ENCODE data around the gene TBL3. TPM values are rescaled to one million over a fixed set of nuclear protein-coding genes. Genes with fewer than 3 reads are reported as not detected.

The TBL3 gene
- total RNA-seq, 4 donors from 2014 or later = 49.2 to 73.5 (median 57.2) TPM

- Histone ChIP-seq H3K9me3 (no peaks in the 10 kb centered on the region), H3K27me3 (peaks cover 30% of the 10 kb centered on the region), H3K4me1 (peaks cover 54% of the 10 kb centered on the region), H3K36me3 (peaks cover 46% of the 10 kb centered on the region), H3K27ac (no peak overlapping the region), H3K4me3 (no peak overlapping the region)
- TF ChIP-seq POLR2A (IDR thresholded peaks at IDR 0.05) (no peak), POLR2AphosphoS5 (IDR thresholded peaks at IDR 0.05) (no peak), EP300 (IDR thresholded peaks at IDR 0.05) (no peak)
- TF ChIP-seq, protein P1, sequence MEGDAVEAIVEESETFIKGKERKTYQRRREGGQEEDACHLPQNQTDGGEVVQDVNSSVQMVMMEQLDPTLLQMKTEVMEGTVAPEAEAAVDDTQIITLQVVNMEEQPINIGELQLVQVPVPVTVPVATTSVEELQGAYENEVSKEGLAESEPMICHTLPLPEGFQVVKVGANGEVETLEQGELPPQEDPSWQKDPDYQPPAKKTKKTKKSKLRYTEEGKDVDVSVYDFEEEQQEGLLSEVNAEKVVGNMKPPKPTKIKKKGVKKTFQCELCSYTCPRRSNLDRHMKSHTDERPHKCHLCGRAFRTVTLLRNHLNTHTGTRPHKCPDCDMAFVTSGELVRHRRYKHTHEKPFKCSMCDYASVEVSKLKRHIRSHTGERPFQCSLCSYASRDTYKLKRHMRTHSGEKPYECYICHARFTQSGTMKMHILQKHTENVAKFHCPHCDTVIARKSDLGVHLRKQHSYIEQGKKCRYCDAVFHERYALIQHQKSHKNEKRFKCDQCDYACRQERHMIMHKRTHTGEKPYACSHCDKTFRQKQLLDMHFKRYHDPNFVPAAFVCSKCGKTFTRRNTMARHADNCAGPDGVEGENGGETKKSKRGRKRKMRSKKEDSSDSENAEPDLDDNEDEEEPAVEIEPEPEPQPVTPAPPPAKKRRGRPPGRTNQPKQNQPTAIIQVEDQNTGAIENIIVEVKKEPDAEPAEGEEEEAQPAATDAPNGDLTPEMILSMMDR (IDR thresholded peaks at IDR 0.05) = no peak
- WGBS = 86% methylated on average over 7 of the region's 33 CpGs
- no peak for DNase-seq (ENCODE audit: low spot score in 2 of 2)
Observed at GRCh38 chr16:1976951-1977874, 5.4 kb downstream of the TBL3 start.

DNA sequence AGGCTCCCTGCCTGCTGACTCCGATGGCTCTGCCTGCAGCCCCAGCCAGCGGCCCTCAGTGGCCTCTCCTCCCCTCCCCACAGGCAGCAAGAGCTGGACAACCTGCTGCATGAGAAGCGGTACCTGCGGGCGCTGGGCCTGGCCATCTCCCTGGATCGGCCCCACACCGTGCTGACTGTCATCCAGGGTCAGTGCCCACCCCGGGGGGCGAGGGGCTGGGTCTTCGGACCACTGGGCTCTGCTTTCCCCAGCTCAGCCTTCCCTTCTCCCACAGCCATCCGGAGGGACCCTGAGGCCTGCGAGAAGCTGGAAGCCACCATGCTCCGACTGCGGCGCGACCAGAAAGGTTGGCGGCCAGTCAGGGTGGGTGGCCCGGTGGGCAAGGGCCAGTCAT, 6.0 kb downstream of the TBL3 start:
- no peaks in the 10 kb centered on the region for H3K9me3 ChIP-seq
- DNase-seq (ENCODE audit: low spot score in 2 of 2) = no peak
- no peak overlapping the region for H3K4me3 ChIP-seq
- WGBS = 60% methylated on average over 2 of the region's 18 CpGs
- peaks cover 51% of the 10 kb centered on the region for H3K4me1 ChIP-seq
- no peak overlapping the region for H3K27ac ChIP-seq
- TF ChIP-seq EP300 (IDR thresholded peaks at IDR 0.05) (no peak), POLR2A (IDR thresholded peaks at IDR 0.05) (no peak), POLR2AphosphoS5 (IDR thresholded peaks at IDR 0.05) (no peak)
- TF ChIP-seq, protein P1 (IDR thresholded peaks at IDR 0.05) = no peak
- H3K27me3 ChIP-seq = peaks cover 30% of the 10 kb centered on the region
- peaks cover 46% of the 10 kb centered on the region for H3K36me3 ChIP-seq

- H3K36me3 ChIP-seq = peaks cover 46% of the 10 kb centered on the region
- peak overlapping the region; percentile 43 for H3K27ac ChIP-seq
- H3K4me3 ChIP-seq = peak overlapping the region; percentile 41
- TF ChIP-seq POLR2A (IDR thresholded peaks at IDR 0.05) = no peak
- TF ChIP-seq EP300 (IDR thresholded peaks at IDR 0.05) = no peak
- TF ChIP-seq, protein P1 (IDR thresholded peaks at IDR 0.05) = no peak
- DNase-seq (ENCODE audit: low spot score in 2 of 2) = no peak
- H3K27me3 ChIP-seq = peaks cover 30% of the 10 kb centered on the region
- no peaks in the 10 kb centered on the region for H3K9me3 ChIP-seq
- peaks cover 51% of the 10 kb centered on the region for H3K4me1 ChIP-seq
- 61% methylated on average over 7 of the region's 37 CpGs for WGBS
Observed at GRCh38 chr16:1978476-1979120, 6.7 kb downstream of the TBL3 start.

DNA sequence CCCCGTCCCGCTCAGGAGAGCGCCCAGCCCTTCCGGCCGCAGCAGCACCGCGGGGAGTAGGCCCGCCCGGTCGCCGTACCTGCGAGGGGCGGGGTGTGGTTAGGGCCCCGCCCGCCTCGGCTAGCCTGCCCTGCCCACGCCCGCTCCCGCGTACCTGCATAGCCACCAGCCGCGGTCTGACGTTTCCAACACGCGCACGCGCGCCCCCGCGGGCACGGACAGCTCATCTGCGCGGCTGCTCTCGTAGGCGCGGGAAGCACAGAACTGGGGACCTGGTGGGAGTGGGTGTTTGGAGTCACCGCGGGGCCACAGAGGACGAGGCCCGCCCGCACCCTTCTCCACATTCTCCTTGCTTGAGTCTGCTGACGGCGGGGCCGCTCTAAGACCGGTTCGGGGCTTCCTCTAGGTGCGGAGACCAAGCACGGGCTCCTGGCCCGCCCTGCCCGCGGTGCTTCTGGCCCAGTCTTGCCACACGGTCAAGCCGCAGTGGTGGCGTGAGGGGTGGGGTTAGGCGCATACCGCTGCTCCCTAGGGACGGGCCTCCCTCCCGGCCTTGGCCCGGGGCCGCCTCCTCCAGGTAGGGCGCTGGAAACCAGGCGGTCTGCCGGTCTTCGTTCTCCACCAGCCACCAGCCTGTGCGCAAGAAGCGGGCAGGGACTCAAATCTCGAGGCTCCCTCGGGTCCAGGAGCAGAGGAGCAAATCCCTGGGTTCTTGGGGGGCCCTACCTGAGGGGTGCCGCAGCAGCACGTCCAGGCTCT, 7.6 kb downstream of the TBL3 start:
- peaks cover 50% of the 10 kb centered on the region for H3K4me1 ChIP-seq
- WGBS = 19% methylated on average over 26 of the region's 70 CpGs
- H3K9me3 ChIP-seq = no peaks in the 10 kb centered on the region
- DNase-seq (ENCODE audit: low spot score in 2 of 2) = no peak
- H3K36me3 ChIP-seq = peaks cover 41% of the 10 kb centered on the region
- H3K4me3 ChIP-seq = peak overlapping the region; percentile 41
- TF ChIP-seq POLR2AphosphoS5 (IDR thresholded peaks at IDR 0.05) (no peak), POLR2A (IDR thresholded peaks at IDR 0.05) (no peak), EP300 (IDR thresholded peaks at IDR 0.05) (no peak)
- TF ChIP-seq, protein P1 (IDR thresholded peaks at IDR 0.05) = no peak
- H3K27ac ChIP-seq = peak overlapping the region; percentile 43
- peaks cover 30% of the 10 kb centered on the region for H3K27me3 ChIP-seq

Data from suprapubic skin (tissue), 4 donors.